ENCODE measurements around the gene PRDM16. TPM values are rescaled to one million over a fixed set of nuclear protein-coding genes. Genes with fewer than 3 reads are reported as not detected.

Gene PRDM16
- total RNA-seq, 1 experiment from 2014 or later: 0.09 TPM

DNA sequence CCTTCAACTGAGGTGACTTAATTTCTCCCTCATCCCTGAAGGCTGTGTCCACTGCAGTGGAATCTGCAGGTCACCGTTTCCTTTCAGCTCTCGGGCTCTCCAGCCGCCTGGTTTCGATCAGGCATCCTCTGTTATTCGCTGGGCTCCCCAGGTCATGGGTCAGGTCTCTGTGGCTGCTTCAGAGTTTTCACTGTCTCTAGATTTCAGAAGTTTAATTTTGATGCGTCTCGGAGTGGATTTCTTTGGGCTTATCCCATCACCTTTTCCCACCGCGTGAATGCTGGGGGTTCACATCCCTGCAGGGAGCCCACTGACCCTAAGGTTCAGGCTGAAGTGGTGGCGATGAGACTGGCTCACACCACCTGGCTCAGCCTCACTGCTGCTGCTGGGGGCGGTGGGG lies 44.4 kb upstream of the PRDM16 start:
- intact Hi-C loops (cut with micrococcal nuclease; ENCODE audit: unreplicated experiment): no loop called here
- no peak for DNase-seq
- H3K27me3 Mint-ChIP-seq (ENCODE audit: unreplicated experiment): peaks cover 19% of the 10 kb centered on the region
- no peaks in the 10 kb centered on the region for H3K9me3 Mint-ChIP-seq (ENCODE audit: low read depth, unreplicated experiment)
- CTCF ChIA-PET: interaction anchor here (0.5 kb wide), 1 partner anchor 498 kb away, joined by 4 read pairs; the partner anchor contains the start of gene PANK4
- no peaks in the 10 kb centered on the region for H3K4me1 Mint-ChIP-seq (ENCODE audit: low read depth, unreplicated experiment)
- no peaks in the 10 kb centered on the region for H3K36me3 Mint-ChIP-seq (ENCODE audit: insufficient read depth, unreplicated experiment)
- TF ChIP-seq, protein P1, sequence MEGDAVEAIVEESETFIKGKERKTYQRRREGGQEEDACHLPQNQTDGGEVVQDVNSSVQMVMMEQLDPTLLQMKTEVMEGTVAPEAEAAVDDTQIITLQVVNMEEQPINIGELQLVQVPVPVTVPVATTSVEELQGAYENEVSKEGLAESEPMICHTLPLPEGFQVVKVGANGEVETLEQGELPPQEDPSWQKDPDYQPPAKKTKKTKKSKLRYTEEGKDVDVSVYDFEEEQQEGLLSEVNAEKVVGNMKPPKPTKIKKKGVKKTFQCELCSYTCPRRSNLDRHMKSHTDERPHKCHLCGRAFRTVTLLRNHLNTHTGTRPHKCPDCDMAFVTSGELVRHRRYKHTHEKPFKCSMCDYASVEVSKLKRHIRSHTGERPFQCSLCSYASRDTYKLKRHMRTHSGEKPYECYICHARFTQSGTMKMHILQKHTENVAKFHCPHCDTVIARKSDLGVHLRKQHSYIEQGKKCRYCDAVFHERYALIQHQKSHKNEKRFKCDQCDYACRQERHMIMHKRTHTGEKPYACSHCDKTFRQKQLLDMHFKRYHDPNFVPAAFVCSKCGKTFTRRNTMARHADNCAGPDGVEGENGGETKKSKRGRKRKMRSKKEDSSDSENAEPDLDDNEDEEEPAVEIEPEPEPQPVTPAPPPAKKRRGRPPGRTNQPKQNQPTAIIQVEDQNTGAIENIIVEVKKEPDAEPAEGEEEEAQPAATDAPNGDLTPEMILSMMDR (IDR thresholded peaks at IDR 0.05; ENCODE audit: unreplicated experiment): no peak
- BruUV-seq (replicated peaks): no TSS peak
- no peak overlapping the region for H3K4me3 Mint-ChIP-seq (ENCODE audit: low read depth, unreplicated experiment)
- H3K27ac Mint-ChIP-seq (ENCODE audit: unreplicated experiment): no peak overlapping the region

GRCh38 chr1:3026124-3026523 lies 42.9 kb upstream of the PRDM16 start:
- intact Hi-C loops (cut with micrococcal nuclease; ENCODE audit: unreplicated experiment): no loop called here
- CTCF ChIA-PET: no interaction called here
- no peaks in the 10 kb centered on the region for H3K36me3 Mint-ChIP-seq (ENCODE audit: insufficient read depth, unreplicated experiment)

GRCh38 chr1:3026581-3027391 lies 42.2 kb upstream of the PRDM16 start:
- Mint-ChIP-seq H3K9me3 (ENCODE audit: low read depth, unreplicated experiment) (no peaks in the 10 kb centered on the region), H3K27me3 (ENCODE audit: unreplicated experiment) (peaks cover 21% of the 10 kb centered on the region), H3K4me1 (ENCODE audit: low read depth, unreplicated experiment) (no peaks in the 10 kb centered on the region), H3K4me3 (ENCODE audit: low read depth, unreplicated experiment) (no peak overlapping the region), H3K27ac (ENCODE audit: unreplicated experiment) (no peak overlapping the region), H3K36me3 (ENCODE audit: insufficient read depth, unreplicated experiment) (no peaks in the 10 kb centered on the region)
- DNase-seq: no peak
- TF ChIP-seq, protein P1 (IDR thresholded peaks at IDR 0.05; ENCODE audit: unreplicated experiment): no peak
- no TSS peak for BruUV-seq (replicated peaks)
- intact Hi-C loops (cut with micrococcal nuclease; ENCODE audit: unreplicated experiment): no loop called here
- CTCF ChIA-PET: no interaction called here

More at GRCh38 chr1:3026124-3026523, 42.9 kb upstream of the PRDM16 start:
- no TSS peak for BruUV-seq (replicated peaks)
- no peak for DNase-seq
- H3K27me3 Mint-ChIP-seq (ENCODE audit: unreplicated experiment): peaks cover 19% of the 10 kb centered on the region
- H3K4me3 Mint-ChIP-seq (ENCODE audit: low read depth, unreplicated experiment): no peak overlapping the region
- TF ChIP-seq, protein P1 (IDR thresholded peaks at IDR 0.05; ENCODE audit: unreplicated experiment): no peak
- H3K9me3 Mint-ChIP-seq (ENCODE audit: low read depth, unreplicated experiment): no peaks in the 10 kb centered on the region
- no peaks in the 10 kb centered on the region for H3K4me1 Mint-ChIP-seq (ENCODE audit: low read depth, unreplicated experiment)
- no peak overlapping the region for H3K27ac Mint-ChIP-seq (ENCODE audit: unreplicated experiment)

DNA sequence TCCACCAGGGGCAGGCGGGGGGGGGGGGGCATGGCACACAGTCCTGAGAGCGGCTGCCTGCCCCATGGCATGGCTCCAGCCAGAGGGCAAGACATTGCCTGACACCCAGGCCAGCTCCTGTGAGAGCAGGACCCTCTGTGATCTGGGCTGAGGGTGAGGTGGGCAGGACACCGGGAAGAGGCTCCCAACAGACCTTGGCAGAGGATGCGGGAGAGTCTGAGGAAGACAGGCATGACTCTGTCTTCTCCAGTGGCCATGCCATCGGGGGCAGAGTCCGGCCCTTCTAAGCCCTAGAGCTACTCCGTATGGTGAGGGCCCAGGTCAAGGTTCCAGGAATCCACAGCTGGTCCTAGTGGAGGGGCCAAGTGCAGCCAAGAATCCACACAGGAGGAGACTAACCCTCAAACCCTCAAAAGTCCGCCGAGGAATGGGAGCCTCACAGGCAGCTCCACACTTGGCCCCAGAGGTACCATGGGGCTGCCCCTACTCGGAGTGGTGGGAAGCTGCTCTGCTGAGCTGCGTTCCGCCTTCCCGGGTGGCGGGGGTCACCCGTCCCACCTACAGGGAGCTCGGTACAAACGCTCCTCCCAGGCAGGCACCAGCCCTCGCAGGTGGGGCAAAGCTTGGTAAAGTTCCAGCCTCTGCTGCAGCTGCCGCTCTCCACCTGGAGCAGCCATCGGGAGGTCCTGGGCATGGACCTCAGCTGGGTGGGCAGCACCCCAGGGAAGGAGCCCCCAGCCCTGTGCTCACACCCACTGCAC lies 41.2 kb upstream of the PRDM16 start:
- Mint-ChIP-seq H3K27me3 (ENCODE audit: unreplicated experiment) (peaks cover 30% of the 10 kb centered on the region), H3K27ac (ENCODE audit: unreplicated experiment) (no peak overlapping the region), H3K4me3 (ENCODE audit: low read depth, unreplicated experiment) (no peak overlapping the region), H3K36me3 (ENCODE audit: insufficient read depth, unreplicated experiment) (no peaks in the 10 kb centered on the region), H3K9me3 (ENCODE audit: low read depth, unreplicated experiment) (no peaks in the 10 kb centered on the region), H3K4me1 (ENCODE audit: low read depth, unreplicated experiment) (no peaks in the 10 kb centered on the region)
- no peak for DNase-seq
- TF ChIP-seq, protein P1 (IDR thresholded peaks at IDR 0.05; ENCODE audit: unreplicated experiment): no peak
- CTCF ChIA-PET: no interaction called here
- intact Hi-C loops (cut with micrococcal nuclease; ENCODE audit: unreplicated experiment): no loop called here
- BruUV-seq (replicated peaks): no TSS peak
